Stimulated activated CD4-positive, alpha-beta T cell treated with anti-CD3 and anti-CD28 coated beads, Interleukin-1b, Interleukin-23, amount 100 ng/mL, for 48 hours (primary cell): ENCODE results near the gene TFEC.

Experiments used
- DNase-seq: peaks from one replicate; pipeline ENCODE4 v3.0.0-alpha.2; 2020

Gene TFEC

DNA sequence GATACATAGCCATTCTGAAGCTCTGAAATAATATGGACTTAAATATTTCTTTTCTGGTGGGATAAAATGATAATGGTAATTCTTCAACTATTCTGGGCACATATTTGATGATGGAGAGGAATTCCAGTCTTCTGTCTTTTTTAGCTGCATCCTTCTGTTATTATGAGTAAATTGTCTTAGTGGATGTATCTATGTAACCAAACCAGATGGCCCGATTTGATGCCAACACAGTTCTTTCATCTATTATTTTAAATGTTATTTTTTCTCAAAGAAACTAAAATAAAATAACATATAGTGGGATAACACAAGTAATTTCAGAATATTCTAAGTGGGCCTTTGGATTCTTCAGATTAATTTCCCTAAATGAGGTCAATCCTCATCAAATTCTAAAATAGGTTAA, 110.2 kb downstream of the TFEC start:
- DNase-seq, result no peak

DNA sequence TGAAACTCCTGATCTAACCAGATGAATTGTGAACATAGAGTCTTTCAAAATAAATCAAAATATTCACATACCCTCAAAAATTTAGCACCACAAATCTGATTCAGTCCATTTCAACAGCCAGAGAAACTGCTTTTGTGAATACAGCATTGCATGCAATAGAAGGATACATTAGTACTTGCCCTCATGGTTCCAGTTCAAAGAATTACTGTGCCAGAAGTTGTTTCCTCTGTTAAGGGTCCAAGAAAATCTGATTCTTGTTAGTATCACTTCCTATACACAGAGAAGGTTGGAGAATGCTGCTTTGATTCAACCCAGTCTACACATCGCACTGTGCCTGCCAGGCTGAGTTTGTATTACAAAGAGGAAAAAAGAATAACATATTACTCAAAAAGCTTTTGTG, 115.6 kb downstream of the TFEC start:
- DNase-seq, result no peak

DNA sequence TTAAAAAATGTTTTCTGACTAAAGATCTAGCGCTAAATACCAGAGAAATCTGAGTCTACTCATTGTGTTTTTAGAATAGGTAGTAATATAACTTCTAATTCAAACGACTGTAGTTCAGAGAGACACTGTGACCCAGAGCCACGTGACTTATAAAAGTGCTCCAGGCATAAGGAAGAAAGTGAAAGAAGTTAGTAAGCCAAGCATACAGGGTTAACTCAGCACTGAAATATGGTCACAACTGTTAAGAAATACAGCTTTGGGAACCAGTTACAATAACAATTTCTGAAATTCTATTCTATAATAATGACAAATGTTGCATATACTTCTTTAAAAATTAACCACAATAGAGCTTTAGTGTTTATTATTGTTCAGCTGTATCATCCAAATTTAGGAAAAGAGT, 119.1 kb downstream of the TFEC start:
- DNase-seq, result no peak

DNA sequence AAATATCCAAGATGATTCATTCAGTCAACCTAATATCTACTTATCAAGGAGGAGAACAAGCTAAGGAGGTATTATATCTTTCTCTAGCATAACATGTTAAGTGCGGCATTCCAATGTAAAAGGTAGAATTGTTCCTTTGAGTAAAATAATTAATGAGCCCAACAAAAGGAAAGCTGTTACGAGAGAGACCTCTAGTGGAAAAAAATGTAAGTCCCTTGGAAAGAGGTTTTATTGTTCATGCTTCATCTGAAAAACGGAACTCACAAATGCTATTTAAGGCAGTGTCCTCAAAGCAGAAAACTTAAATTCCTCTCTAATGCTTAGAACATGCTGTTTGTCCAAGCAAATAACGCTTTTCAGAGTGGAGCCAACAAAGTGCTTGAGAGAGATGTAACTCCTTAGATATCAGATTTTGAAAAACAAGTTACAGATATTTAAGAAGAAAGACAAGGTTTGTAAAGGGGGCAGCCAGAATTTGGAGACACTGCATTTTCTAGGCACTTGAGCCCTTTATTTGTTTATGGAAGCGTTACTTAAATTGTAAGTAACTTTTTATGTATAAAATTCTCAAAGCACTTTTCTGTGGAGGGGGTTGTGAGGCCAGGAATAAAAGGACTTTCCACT, 119.9 kb downstream of the TFEC start:
- DNase-seq, result no peak

DNA sequence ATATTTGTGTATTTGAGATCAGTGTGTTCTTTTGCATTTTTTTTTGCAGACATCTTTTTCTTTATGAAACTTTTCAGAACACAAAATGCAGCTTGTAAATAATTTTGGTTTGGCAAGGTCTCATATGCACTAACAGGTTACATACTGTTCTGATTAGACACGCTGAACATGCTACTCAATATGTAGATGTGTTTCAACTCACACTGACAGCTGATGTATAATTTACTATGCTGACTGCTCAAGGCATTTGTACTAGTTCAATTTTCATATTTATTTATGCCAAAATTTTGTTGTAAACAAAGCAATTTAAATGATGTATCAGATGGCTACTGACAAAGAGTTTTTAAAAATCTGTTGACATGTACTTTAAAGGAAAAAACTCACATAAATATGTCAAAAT, 123.8 kb downstream of the TFEC start:
- no peak for DNase-seq

DNA sequence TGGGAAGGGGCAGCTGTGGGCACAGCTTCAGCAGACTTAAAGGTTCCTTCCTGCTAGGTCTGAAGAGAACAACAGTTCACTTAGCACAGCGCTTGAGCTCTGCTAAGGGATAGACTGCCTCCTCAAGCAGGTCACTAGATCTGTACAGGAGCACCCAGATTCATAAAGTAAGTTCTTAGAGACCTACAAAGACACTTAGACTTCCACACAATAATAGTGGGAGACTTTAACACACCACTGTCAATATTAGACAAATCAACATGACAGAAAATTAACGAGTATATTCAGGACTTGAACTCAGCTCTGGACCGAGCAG, 140.9 kb downstream of the TFEC start:
- no peak for DNase-seq

DNA sequence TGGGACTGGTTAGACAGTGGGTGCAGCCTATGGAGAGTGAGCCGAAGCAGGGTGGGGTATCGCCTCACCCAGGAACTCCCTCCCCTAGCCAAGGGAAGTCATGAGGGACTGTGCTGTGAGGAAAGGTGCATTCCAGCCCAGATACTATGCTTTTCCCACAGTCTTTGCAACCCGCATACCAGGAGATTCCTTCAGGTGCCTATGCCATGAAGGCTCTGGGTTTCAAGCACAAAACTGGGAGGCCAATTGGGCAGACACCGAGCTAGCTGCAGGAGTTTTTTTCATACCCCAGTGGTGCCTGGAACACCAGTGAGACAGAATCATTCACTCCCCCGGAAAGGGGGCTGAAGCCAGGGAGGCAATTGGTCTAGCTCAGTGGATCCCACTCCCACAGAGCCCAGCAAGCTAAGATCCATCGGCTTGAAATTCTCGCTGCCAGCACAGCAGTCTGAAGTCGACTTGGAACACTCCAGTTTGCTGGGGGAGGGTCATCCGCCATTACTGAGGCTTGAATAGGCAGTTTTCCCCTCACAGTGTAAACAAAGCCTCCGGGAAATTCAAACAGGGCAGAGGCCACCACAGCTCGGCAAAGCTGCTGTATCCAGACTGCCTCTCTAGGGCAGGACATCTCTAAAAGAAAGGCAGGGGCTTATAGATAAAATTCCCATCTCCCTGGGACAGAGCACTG, 141.4 kb downstream of the TFEC start:
- DNase-seq, result no peak

DNA sequence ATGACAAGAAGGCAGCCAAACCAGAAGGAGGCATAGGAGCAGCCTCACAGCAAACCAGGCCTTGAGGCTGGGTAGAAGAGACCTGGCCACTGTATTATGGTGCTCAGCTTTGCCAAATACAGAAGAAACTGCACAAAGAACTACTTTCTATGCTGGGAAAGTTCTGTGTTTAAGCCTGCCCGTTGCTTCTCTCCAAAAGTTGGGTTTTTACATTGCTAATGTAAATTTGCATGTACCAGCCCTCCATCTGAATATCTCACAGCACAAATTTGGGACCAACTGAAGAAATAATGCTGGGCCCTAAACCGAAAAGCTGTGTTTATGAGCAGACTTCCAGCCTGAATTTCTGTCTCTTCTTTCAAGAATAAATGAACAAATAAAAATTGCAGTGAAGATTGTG, 145.0 kb downstream of the TFEC start:
- DNase-seq, result no peak
